GM04503 (cell line): ENCODE measurements around the gene PEX26.
"Not testable (repeated sequence)": the region's sequence is repeated elsewhere in the genome, so short reads cannot be mapped to it uniquely, and the experiment has no call there.

Experiments used
- DNase-seq: peaks from one replicate; pipeline ENCODE4 v3.0.0-alpha.2; 2012; ENCODE audit warnings: low read depth

Gene PEX26

DNA sequence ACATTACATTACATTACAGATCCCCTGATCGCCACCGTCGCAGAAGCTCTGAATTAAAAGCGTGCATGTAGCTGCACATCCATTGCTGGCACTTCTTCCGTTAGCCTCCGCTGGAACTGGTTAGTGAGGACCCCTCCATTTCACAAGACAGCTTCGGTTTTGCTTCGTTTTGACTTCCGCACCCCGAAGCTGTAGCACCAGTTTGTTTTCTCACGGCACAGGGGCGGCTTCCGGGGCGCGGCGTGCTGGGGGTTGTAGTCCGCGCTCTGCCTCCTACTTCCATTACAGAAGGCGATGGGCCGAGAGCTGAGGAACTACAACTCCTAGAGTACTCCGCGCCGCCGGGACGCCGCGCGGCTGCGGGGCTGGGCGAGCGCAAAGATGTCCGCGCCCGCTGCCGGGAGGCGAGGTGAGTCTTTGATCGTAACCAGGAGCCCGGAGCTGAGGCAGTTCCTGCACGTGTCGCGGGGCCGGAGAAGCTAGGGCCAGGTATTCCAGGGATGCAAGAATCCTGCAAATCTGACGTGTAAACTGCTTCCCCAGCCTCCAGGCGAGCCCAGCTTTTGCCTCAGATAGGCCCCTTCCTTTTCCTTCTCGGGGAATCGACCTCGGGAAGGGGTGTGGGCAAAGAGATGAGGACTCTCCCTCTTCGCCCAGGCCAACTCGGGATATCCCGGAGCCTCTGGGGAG lies at the start of gene PEX26:
Gene PEX26, plus strand, starts transcription at position 352 of the 690 bp plus-strand sequence. CDS start 387 bp downstream, outside the sequence.
- peak; percentile 78 for DNase-seq

DNA sequence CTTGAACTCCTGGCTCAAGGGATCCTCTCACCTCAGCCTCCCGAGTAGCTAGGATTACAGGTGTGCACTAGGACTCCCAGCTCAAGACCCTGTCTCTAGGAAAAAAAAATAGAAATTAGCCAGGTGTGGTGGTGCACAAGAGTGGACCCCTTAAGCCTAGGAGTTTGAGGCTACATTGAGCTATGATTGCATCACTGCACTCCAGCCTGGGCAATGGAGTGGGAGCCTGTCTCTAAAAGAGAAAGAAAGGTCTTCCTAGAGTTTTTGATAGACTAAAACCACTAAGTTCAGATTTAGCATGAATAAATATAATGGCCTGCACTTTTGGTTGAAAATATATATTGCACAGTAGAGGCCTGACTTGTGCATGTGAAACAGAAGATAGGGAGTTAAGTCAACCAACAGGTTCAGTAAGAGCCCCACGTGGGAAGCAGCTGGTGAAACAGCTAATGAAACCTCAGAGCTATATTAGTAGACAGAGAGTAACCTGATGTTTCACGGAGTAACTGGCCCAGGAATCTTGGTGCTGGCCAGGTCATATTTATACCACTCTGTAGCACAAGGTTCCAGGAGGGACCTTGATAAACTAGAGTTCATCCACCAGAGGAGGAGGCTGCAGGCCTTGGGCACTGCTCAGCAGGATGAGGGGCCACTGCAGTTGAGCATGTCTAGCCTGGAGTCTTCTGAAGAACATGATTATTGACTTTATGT lies 48.8 kb upstream of the PEX26 start:
- DNase-seq, result no peak

DNA sequence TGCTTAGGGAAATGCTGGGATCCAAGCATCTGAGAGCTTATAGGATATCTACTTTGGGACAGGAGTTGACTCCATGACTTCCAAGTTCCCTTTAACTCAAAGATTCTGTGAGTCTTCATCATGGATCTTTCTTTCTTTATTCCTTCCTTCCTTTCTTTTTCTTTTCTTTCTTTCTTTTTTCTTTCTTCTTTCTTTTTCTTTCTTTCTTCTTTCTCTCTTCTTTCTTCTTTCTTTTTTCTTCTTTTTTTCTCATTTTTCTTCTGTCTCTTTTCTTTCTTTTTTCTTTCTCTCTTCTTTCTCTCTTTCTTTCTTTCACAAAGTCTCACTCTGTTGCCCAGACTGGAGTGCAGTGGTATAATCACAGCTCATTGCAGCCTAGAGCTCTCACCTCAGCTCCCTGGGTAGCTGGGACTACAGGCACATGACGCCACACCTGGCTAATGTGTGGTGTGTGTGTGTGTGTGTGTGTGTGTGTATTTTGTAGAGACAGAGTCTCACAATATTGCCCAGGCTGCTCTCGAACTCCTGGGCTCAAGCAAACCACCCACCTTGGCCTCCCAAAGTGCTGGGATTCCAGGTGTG lies 48.0 kb upstream of the PEX26 start:
- no peak for DNase-seq

DNA sequence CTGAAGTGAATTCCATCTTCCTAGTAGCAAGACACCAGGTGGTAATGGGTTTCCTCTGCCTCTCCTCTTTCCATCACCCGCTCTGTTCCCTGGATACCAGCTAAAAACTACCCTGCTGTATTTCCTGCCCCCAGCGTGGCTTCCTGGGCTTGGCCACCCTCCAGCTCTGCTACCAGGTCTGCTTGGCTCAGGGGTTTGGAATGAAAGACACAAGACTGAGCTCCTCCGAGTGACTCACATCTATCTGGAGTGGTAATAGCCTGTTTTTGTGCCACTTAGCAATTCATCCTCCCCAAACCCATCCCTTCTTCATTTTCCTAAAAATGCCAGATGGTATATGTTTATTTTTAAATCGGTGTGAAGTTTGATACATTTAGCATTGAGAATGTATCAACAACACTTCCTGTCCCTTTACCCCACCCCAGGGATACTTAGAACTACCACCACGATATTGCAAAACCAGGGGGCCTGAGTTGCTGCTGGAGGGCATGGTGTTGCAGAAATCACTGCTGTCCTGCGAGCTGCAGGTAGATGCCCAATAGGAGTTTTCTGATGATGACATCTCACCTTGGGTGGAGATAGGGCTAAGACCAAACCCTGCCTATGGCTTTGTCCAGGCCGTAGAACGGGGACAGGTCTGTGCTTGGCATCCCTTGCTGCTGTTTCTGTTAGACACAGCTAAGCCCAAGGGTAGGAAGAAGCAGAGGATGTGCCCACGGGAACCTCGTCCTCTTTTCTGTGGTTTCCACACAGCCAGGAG lies 45.9 kb upstream of the PEX26 start:
- peak; percentile 80 for DNase-seq

DNA sequence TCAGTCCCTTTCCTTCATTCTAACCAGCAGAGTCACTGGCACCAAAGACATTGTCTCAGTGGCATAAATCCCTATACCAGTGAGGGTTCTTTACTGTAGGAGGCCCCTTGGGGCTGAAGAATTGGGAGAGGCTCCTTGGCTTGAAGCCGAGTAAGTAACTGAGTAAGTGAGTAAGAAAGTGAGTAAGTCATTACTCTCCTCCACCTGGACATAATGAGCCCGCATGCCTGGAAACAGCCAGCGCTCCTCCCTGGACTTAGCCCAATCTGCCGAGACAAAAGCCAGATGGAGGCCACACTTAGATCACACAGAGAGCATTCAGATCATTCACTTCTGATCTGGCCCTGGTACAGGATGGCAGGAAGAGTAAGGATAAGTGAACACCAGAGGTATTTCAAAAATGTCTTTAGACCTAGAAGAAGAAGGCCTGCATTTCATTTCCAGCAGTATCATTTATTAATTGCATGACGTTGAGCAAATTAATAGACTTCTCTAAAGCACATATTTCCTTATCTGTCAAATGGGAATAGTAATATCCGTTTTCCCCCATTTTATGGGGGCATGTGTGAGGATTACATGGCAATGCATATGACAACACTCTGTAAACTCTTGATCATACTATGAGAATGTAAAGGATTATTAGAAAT lies 45.2 kb upstream of the PEX26 start:
- DNase-seq, result peak; percentile 59

DNA sequence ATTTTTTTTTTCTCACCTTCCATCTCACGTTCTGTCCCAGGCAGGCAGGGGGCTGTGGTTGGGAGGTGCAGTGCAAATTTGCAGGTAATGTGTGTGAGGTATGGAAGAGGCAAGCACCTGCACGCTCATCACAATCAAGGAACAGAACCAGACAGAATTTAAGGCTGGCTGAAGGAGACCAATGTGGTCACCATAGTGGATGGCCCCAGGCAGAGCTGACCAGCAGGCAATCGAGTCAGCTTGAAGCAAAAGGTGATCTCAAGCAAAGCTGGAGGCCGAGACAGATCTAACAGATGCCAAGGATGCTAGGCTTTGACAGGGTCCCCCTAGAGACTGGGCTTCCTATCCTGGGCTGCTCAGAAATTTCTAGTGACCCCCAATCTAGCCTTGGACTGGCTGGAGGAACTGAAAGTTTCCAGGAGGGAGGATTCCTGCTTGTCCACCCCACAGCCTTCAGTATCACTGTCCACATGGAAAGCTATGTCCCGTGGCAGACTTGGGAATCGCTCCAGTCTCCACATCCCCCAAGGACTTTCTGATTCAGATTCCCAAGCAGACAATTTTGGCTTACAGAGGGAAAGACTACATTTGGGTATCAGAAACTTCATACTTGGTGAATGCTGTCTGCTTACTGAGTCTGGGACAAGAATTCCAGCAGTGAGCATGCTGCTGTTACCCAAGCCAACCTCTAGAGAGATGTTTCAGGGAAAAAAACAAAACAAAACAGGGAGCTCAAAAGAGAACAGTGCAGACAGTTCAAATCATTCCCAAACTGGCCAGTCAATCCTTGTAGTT lies 44.4 kb upstream of the PEX26 start:
- peak; percentile 58 for DNase-seq

DNA sequence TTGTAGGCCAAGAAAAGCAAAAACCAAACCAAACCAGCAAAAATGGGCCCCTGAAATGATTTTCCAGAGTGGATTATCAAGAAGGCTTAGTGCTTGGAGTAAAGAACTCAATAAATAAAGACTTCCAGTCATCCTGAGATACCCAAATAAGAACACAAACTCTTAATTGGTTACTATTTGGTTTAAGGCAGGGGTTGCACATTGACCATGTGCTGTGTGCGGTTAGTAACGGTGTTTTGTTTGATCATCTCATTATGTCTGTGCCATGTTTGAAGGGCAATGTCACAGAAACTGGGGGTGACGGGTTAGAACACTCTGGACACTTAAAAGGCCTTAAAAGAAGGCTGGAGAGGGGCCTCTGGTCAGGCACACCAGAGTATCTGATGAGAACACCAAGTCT lies 43.7 kb upstream of the PEX26 start:
- DNase-seq, result no peak

DNA sequence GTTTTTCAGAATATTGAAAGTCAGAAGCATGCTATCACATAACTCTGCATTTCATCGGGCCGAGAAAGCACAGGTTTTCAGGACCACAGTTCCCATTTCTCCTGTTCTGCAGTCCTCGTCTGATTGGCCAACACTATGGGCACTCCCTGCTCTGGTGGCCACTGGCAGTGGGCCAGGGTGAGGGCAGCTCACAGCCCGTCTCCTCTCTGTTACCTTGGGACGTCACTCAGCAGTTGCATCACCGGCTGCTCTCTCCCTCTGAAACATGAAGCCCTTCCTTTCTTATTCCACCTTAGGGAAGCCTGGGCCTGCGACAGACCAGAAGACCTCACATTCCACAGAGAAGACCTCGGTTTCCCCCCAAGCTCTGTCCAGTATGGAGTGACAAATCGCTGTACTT lies 42.0 kb upstream of the PEX26 start:
- no peak for DNase-seq

DNA sequence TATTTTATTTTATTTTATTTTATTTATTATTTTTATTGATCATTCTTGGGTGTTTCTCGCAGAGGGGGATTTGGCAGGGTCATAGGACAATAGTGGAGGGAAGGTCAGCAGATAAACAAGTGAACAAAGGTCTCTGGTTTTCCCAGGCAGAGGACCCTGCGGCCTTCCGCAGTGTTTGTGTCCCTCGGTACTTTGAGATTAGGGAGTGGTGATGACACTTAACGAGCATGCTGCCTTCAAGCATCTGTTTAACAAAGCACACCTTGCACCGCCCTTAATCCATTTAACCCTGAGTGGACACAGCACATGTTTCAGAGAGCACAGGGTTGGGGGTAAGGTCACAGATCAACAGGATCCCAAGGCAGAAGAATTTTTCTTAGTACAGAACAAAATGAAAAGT lies 36.9 kb upstream of the PEX26 start:
- DNase-seq, result not testable (repeated sequence)

DNA sequence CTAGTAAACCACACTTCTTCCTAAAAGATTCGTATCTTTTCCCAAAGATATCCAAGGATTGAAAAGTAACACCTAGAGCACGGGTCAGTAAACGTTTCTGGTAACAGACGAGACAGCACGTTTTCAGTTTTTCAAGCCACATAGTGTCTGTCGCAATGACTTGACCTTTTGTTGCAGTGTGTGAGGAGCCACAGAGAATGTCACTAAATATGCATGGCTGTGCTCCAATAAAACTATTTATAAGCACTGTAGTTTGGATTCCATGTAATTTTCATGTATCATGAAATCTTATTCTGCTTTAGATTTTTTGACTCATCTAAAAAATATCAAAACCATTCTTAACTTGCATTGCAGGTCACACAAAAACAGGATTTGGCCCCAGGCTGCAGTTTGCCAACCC lies 35.1 kb upstream of the PEX26 start:
- DNase-seq, result no peak

DNA sequence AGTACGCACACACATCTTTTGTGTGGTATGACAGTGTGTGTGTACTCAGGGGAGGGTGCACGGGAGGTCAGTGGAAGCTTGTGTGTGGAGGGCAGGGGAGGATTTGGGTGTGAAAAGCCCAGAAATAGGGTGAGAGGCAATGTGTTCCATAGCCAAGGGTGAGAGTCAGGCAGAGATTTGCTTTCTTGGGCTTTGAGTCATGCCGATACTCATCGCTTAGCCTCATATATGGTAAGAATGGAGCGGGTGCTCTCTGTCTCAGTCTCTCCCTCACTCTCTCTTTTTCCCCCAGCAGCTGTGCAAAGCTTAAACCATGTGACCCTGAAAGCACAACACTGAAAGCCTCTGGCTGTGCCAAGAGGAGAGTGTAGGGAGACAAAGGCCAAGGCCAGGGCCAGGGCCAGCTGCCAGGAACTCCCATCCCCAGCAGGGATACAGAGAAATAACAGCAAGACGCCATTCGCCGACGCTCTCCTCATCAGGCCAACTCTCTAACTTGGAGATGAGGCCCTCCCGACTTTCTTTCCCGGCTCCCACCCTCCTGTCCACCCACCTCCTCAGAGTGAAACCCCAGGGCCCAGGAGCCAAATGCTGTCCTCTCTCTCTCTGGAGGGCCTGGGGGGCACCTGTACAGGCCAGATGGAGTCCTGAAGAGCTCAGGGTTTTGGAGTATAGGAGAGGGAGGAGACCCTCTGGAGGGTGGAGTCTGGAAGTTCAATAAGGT lies 33.1 kb upstream of the PEX26 start:
- no peak for DNase-seq

DNA sequence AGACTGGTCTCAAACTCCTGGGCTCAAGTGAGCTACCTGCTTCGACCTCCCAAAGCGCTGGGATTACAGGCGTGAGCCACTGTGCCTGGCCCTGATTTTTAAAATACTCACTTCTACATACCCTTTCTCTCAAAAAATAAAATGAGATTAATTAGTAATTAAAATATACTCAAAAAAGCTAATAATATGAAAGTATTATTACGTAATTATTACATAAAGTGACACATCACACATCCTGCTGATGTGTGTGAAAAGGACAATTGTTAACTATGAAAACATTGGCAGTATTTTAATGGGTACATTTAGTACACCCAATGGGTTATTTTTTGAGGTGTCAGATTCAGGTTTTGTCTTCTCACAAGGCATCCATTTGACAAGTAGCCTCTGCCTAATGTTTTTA lies 32.0 kb upstream of the PEX26 start:
- no peak for DNase-seq

DNA sequence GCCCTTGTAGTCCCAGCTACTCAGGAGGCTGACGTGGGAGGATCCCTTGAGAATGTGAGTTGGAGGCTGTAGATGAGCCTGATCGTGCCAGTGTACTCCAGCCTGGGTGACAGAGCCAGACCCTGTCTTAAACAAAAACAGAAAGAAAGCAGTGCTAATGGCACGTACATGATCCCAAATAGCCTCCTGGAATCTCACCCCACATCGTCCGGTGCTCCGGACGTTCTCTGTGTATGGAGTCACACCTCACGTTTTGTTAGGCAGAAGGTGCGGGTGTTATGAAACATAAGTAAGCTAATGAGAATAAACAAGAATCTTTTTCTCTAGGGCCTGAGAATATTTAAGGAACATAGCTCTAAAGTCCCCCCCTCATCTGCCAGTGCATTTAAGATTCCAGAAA lies 29.7 kb upstream of the PEX26 start:
- DNase-seq, result no peak

DNA sequence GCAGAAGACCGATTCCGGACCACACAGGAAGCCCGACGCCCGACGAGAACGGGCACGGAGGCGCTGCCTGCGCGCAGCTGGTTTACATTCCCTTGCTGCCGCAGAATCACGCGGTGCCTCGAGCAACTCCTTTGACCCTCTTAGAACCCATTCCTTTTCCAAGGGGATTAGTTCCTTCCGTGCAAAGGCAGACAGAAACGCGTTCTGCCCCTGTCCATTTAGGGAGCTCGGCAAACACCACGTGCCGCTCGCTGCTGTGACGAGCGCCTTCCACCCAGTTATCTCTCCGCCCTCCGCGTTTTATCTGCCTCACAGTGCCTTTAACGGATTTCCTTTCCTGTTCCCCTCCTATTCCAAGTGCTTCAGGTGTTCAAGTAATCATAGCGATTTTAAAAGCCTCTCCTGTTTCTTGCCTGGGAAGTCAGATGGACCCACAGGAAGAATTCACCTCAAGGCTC lies 29.3 kb upstream of the PEX26 start:
- DNase-seq, result no peak

DNA sequence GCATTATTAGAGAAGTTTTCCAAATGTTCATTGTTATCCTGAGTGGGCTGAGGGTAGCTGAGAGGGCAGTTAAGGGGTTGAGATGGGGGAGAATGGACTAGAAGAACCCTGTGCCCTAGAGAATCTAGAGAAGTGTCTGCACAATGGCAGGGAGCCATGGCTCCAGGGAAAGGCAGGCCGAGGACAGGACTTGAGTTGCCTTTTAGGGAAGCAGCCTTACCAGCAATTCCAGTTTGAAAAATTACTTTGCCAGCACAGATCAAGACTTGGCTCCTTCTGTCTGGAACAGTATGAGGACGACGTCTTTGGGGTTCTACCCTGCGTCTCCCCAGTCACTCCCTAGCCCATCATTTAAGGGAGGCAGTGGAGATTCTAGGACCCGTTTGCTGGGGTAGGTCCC lies 27.7 kb upstream of the PEX26 start:
- DNase-seq, result no peak

DNA sequence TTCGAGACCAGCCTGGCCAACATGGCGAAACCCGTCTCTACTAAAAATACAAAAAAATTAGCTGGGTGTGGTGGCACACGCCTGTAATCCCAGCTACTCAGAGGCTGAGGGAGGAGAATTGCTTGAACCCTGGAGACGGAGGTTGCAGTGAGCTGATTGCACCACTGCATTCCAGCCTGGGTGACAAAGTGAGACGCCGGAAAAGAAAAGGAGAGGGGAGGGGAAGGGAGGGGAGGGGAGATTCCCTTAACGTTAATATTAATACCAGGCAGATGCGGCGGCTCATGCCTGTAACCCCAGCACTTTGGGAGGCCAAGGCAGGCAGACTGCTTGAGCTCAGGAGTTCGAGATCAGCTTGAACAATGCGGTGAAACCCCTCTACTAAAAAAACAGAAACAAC lies 26.7 kb upstream of the PEX26 start:
- DNase-seq, result not testable (repeated sequence)

DNA sequence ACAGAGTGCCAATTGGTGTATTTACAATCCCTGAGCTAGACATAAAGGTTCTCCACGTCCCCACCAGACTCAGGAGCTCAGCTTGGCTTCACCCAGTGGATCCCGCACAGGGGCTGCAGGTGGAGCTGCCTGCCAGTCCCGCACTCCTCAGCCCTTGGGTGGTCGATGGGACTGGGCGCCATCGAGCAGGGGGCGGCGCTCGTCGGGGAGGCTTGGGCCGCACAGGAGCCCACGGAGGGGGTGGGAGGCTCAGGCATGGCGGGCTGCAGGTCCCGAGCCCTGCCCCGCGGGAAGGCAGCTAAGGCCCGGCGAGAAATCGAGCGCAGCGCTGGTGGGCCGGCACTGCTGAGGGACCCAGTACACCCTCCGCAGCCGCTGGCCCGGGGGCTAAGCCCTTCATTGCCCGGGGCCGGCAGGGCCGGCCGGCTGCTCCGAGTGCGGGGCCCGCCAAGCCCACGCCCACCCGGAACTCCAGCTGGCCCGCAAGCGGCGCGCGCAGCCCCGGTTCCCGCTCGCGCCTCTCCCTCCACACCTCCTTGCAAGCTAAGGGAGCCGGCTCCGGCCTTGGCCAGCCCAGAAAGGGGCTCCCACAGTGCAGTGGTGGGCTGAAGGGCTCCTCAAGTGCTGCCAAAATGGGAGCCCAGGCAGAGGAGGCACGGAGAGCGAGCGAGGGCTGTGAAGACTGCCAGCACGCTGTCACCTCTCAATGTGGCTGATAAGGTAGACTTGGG lies 24.4 kb upstream of the PEX26 start:
- DNase-seq, result not testable (repeated sequence)

DNA sequence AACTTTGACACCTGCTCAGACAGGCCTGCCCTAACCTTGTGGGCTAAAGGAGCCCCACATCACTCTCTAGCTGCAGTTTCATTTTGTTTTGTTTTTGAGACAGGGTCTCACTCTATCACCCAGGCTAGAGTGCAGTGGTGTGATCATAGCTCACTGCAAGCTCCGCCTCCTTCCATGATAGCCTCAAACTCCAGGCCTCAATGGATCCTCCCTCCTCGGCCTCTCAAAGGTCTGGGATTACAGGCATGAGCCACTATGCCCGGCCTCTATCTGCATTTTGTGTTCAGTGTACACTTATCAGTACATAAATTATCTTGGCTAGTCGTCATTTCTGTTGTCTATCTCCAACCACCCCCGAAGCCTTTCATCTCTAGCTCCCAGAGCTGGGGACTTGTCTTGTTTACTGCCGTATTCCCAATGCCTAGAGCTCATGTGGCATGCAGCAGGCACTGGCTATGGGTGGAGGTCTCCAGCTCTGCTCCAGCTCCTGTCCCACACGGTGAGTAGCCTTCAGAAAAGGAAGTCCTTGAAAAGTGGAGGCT lies 22.1 kb upstream of the PEX26 start:
- no peak for DNase-seq

DNA sequence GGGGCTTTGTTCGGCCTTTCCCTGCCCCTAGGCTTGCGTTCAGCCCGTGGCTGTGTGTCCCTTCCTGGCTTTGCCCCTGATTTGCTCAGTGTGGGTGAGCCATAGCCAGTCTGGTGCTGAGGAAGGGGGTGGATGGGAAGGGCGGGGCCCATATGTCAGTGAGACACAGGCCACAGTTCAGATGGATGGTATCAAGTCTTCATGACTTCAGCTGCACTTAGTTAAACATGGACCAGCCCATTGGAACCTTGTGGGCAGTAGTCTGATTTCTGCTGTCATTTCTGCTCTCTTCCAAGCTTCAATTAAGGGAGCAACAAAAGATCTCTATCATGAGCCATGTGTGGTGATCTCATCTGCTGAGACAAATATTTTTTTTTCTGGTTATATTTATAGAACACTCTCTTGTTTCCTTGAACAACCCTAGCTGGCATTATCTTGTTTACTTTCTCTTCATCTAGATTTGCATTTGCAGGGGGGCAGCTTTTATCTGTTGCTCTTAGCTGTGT lies 21.6 kb upstream of the PEX26 start:
- peak; percentile 71 for DNase-seq
